GM23338 (cell line): ENCODE measurements around the gene SORD. TPM values are rescaled to one million over a fixed set of nuclear protein-coding genes. Genes with fewer than 3 reads are reported as not detected.

ENCODE experiments used
- ATAC-seq: fragments of 200-7000 bp; cut with Tn5 transposase; 3 replicates; pipeline ENCODE4 v1.9.1; 2020
- DNase-seq: peaks from one replicate; pipeline ENCODE4 v3.0.0-alpha.2; 2015; ENCODE audit warnings: low spot score
- H2AFZ ChIP-seq: fragments of 200-600 bp; sonication (generic); 2 replicates; pipeline ENCODE4 v1.8.0; 2016; ENCODE audit warnings: antibody characterized with exemption, mild to moderate bottlenecking, moderate library complexity
- H3F3A ChIP-seq: fragments of 200-600 bp; sonication (generic); replicated peaks from 2 replicates; pipeline ENCODE4 v1.8.0; 2017; ENCODE audit warnings: antibody characterized with exemption, mixed run types, low read depth
- H3K27ac ChIP-seq: fragments of 200-600 bp; sonication (generic); 2 replicates; pipeline ENCODE4 v1.6.1; 2016; ENCODE audit warnings: low read depth
- H3K27me3 ChIP-seq: fragments of 200-600 bp; sonication (generic); 2 replicates; pipeline ENCODE4 v1.8.0; 2016; ENCODE audit warnings: mild to moderate bottlenecking, mixed run types, moderate library complexity; ENCODE audit not compliant: insufficient read depth
- H3K36me3 ChIP-seq: fragments of 200-600 bp; sonication (generic); 2 replicates; pipeline ENCODE4 v1.8.0; 2016; ENCODE audit warnings: mild to moderate bottlenecking; ENCODE audit not compliant: insufficient read depth
- H3K4me1 ChIP-seq: fragments of 200-600 bp; sonication (generic); 2 replicates; pipeline ENCODE4 v1.8.0; 2016; ENCODE audit warnings: mild to moderate bottlenecking, moderate library complexity; ENCODE audit not compliant: insufficient read depth
- H3K4me2 ChIP-seq: fragments of 200-600 bp; sonication (generic); 2 replicates; pipeline ENCODE4 v1.7.1; 2017; ENCODE audit warnings: mixed run types
- H3K4me3 ChIP-seq: fragments of 200-600 bp; sonication (generic); 2 replicates; pipeline ENCODE4 v1.6.1; 2016; ENCODE audit warnings: mixed run types
- H3K79me2 ChIP-seq: fragments of 200-600 bp; sonication (generic); replicated peaks from 2 replicates; pipeline ENCODE4 v1.8.0; 2017; ENCODE audit warnings: mild to moderate bottlenecking; ENCODE audit not compliant: insufficient read depth
- H3K9me2 ChIP-seq: fragments of 200-600 bp; sonication (generic); 2 replicates; pipeline ENCODE4 v1.8.0; 2017; ENCODE audit not compliant: insufficient read depth
- H4K20me1 ChIP-seq: fragments of 200-600 bp; sonication (generic); replicated peaks from 2 replicates; pipeline ENCODE4 v1.8.0; 2017; ENCODE audit warnings: mild to moderate bottlenecking; ENCODE audit not compliant: insufficient read depth
- H3K27ac Mint-ChIP-seq: 2 replicates; pipeline ENCODE4 v1.8.0; 2020; ENCODE audit warnings: inconsistent platforms, mild to moderate bottlenecking, moderate library complexity, mixed read lengths
- H3K27me3 Mint-ChIP-seq: 3 replicates; pipeline ENCODE4 v1.8.0; 2022; ENCODE audit warnings: low read depth, mild to moderate bottlenecking, moderate library complexity, mixed read lengths, inconsistent platforms; ENCODE audit not compliant: insufficient read depth, poor library complexity
- H3K36me3 Mint-ChIP-seq: 3 replicates; pipeline ENCODE4 v1.8.0; 2021; ENCODE audit warnings: low read depth, mild to moderate bottlenecking, inconsistent platforms, moderate library complexity, mixed read lengths
- H3K4me1 Mint-ChIP-seq: 3 replicates; pipeline ENCODE4 v1.8.0; 2020; ENCODE audit warnings: mild to moderate bottlenecking, inconsistent platforms, mixed read lengths
- H3K4me3 Mint-ChIP-seq: 3 replicates; pipeline ENCODE4 v1.8.0; 2021; ENCODE audit warnings: moderate library complexity, mild to moderate bottlenecking, inconsistent platforms, mixed read lengths
- H3K9me3 Mint-ChIP-seq: 3 replicates; pipeline ENCODE4 v1.8.0; 2020; ENCODE audit warnings: moderate library complexity, mild to moderate bottlenecking, inconsistent platforms, mixed read lengths
- CREB1 ChIP-seq: fragments of 250-450 bp; sonication (Bioruptor Pico); IDR thresholded peaks from 2 replicates; pipeline ENCODE4 v1.5.0; 2020; ENCODE audit warnings: low read depth, mild to moderate bottlenecking, moderate library complexity
- EZH2 ChIP-seq: fragments of 200-600 bp; sonication (generic); IDR thresholded peaks from one replicate; pipeline ENCODE4 v1.8.0; 2017; ENCODE audit warnings: antibody characterized with exemption, mild to moderate bottlenecking, low read depth; ENCODE audit not compliant: unreplicated experiment
- EZH2phosphoT487 ChIP-seq: fragments of 200-600 bp; sonication (generic); IDR thresholded peaks from one replicate; pipeline ENCODE4 v1.8.1; 2018; ENCODE audit warnings: antibody characterized with exemption; ENCODE audit not compliant: unreplicated experiment
- JUNB ChIP-seq: IDR thresholded peaks from one replicate; pipeline ENCODE4 v1.6.1; 2016; ENCODE audit warnings: antibody characterized with exemption; ENCODE audit not compliant: unreplicated experiment
- NANOG ChIP-seq: IDR thresholded peaks from 2 replicates; pipeline ENCODE4 v1.6.1; 2016; ENCODE audit warnings: antibody characterized with exemption, borderline replicate concordance
- POLR2AphosphoS5 ChIP-seq: IDR thresholded peaks from 2 replicates; pipeline ENCODE4 v1.6.1; 2016; ENCODE audit warnings: antibody characterized with exemption, low read depth
- STAT1 ChIP-seq: IDR thresholded peaks from one replicate; pipeline ENCODE4 v1.6.1; 2016; ENCODE audit warnings: antibody characterized with exemption; ENCODE audit not compliant: unreplicated experiment
- ZNF114 ChIP-seq: fragments of 250-450 bp; sonication (Bioruptor Pico); IDR thresholded peaks from 2 replicates; pipeline ENCODE4 v1.5.0; 2020; ENCODE audit warnings: mild to moderate bottlenecking, moderate library complexity
- ZNF331 ChIP-seq: fragments of 250-450 bp; sonication (Bioruptor Pico); IDR thresholded peaks from 2 replicates; pipeline ENCODE4 v1.5.0; 2020; ENCODE audit warnings: low read depth, mild to moderate bottlenecking, moderate library complexity
- polyA plus RNA-seq: library from polyadenylated mRNA; unstranded; fragments of >200 nt; fragmentation: Nextera tagmentation; extraction: Ambion mirVana; gene quantifications from 2 replicates; pipeline ENCODE4 v1.2.1, GENCODE V29; 2016
- total RNA-seq: library from RNA; depleted of rRNA; stranded (reverse); fragments of >200 nt; shearing (Covaris generic); gene quantifications from 2 replicates; pipeline ENCODE4 v1.2.3, GENCODE V29; 2014
- TF ChIP-seq, protein P1 (sequence below): IDR thresholded peaks from one replicate; pipeline ENCODE4 v1.6.1; 2018; ENCODE audit warnings: antibody characterized with exemption; ENCODE audit not compliant: unreplicated experiment
- TF ChIP-seq, protein P2 (sequence below): IDR thresholded peaks from 2 replicates; pipeline ENCODE4 v1.6.1; 2016; ENCODE audit warnings: antibody characterized with exemption
- TF ChIP-seq, protein P3 (sequence below): fragments of 250-450 bp; sonication (Bioruptor Pico); IDR thresholded peaks from 2 replicates; pipeline ENCODE4 v1.5.0; 2020; ENCODE audit warnings: mild to moderate bottlenecking, moderate library complexity
- TF ChIP-seq, protein P4 (sequence below), 2 experiments: fragments of 200-600 bp in 1 of 2; sonication (generic) in 1 of 2; conservative IDR thresholded peaks; 2 replicates each; pipeline versions ENCODE4 v1.5.1 to v1.6.1; 2016 to 2017; ENCODE audit warnings: antibody characterized with exemption in 2 of 2, low read depth in 2 of 2, mild to moderate bottlenecking in 2 of 2, moderate library complexity in 1 of 2

The SORD gene
- total and polyA plus RNA-seq, 2 experiments from 2014 or later: 12.5 to 55.0 TPM

DNA sequence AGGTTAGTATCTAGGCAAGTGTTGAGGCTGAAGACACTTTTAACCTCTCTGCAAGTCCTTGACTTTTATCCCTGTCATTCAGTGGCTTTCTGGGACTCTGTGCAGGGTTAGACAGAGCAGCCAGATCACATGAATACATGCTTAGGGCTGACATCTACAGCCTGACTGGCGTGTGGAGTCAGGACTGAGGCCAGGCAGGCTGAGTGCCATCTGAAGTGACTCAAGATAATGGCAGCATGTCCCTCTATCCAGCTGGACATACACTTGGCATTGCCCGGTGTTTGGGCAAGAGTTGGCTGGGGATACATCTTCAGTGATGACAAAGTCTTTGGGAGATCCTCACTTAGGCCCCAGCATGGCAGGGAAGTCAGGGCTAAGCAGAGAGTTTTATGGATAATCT, 68.6 kb downstream of the SORD start:
- Mint-ChIP-seq H3K4me3 (no peak overlapping the region), H3K27me3 (peaks cover 2% of the 10 kb centered on the region), H3K4me1 (no peaks in the 10 kb centered on the region), H3K9me3 (no peaks in the 10 kb centered on the region), H3K36me3 (no peaks in the 10 kb centered on the region), H3K27ac (no peak overlapping the region)
- H3F3A ChIP-seq: no peaks in the 10 kb centered on the region
- no peaks in the 10 kb centered on the region for H3K4me1 ChIP-seq
- H4K20me1 ChIP-seq: no peaks in the 10 kb centered on the region
- H3K36me3 ChIP-seq: no peaks in the 10 kb centered on the region
- no peak overlapping the region for H3K27ac ChIP-seq
- ATAC-seq (no peak), DNase-seq (no peak)
- no peak overlapping the region for H2AFZ ChIP-seq
- no peak for TF ChIP-seq STAT1
- TF ChIP-seq ZNF114 (CRISPR knock-in tag): no peak
- TF ChIP-seq EZH2: no peak
- TF ChIP-seq, protein P1, sequence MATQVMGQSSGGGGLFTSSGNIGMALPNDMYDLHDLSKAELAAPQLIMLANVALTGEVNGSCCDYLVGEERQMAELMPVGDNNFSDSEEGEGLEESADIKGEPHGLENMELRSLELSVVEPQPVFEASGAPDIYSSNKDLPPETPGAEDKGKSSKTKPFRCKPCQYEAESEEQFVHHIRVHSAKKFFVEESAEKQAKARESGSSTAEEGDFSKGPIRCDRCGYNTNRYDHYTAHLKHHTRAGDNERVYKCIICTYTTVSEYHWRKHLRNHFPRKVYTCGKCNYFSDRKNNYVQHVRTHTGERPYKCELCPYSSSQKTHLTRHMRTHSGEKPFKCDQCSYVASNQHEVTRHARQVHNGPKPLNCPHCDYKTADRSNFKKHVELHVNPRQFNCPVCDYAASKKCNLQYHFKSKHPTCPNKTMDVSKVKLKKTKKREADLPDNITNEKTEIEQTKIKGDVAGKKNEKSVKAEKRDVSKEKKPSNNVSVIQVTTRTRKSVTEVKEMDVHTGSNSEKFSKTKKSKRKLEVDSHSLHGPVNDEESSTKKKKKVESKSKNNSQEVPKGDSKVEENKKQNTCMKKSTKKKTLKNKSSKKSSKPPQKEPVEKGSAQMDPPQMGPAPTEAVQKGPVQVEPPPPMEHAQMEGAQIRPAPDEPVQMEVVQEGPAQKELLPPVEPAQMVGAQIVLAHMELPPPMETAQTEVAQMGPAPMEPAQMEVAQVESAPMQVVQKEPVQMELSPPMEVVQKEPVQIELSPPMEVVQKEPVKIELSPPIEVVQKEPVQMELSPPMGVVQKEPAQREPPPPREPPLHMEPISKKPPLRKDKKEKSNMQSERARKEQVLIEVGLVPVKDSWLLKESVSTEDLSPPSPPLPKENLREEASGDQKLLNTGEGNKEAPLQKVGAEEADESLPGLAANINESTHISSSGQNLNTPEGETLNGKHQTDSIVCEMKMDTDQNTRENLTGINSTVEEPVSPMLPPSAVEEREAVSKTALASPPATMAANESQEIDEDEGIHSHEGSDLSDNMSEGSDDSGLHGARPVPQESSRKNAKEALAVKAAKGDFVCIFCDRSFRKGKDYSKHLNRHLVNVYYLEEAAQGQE: no peak
- TF ChIP-seq, protein P2, sequence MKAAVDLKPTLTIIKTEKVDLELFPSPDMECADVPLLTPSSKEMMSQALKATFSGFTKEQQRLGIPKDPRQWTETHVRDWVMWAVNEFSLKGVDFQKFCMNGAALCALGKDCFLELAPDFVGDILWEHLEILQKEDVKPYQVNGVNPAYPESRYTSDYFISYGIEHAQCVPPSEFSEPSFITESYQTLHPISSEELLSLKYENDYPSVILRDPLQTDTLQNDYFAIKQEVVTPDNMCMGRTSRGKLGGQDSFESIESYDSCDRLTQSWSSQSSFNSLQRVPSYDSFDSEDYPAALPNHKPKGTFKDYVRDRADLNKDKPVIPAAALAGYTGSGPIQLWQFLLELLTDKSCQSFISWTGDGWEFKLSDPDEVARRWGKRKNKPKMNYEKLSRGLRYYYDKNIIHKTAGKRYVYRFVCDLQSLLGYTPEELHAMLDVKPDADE: no peak
- TF ChIP-seq EZH2phosphoT487: no peak
- TF ChIP-seq CREB1 (CRISPR knock-in tag): no peak
- TF ChIP-seq NANOG: no peak
- no peak for TF ChIP-seq JUNB
- TF ChIP-seq, protein P3, sequence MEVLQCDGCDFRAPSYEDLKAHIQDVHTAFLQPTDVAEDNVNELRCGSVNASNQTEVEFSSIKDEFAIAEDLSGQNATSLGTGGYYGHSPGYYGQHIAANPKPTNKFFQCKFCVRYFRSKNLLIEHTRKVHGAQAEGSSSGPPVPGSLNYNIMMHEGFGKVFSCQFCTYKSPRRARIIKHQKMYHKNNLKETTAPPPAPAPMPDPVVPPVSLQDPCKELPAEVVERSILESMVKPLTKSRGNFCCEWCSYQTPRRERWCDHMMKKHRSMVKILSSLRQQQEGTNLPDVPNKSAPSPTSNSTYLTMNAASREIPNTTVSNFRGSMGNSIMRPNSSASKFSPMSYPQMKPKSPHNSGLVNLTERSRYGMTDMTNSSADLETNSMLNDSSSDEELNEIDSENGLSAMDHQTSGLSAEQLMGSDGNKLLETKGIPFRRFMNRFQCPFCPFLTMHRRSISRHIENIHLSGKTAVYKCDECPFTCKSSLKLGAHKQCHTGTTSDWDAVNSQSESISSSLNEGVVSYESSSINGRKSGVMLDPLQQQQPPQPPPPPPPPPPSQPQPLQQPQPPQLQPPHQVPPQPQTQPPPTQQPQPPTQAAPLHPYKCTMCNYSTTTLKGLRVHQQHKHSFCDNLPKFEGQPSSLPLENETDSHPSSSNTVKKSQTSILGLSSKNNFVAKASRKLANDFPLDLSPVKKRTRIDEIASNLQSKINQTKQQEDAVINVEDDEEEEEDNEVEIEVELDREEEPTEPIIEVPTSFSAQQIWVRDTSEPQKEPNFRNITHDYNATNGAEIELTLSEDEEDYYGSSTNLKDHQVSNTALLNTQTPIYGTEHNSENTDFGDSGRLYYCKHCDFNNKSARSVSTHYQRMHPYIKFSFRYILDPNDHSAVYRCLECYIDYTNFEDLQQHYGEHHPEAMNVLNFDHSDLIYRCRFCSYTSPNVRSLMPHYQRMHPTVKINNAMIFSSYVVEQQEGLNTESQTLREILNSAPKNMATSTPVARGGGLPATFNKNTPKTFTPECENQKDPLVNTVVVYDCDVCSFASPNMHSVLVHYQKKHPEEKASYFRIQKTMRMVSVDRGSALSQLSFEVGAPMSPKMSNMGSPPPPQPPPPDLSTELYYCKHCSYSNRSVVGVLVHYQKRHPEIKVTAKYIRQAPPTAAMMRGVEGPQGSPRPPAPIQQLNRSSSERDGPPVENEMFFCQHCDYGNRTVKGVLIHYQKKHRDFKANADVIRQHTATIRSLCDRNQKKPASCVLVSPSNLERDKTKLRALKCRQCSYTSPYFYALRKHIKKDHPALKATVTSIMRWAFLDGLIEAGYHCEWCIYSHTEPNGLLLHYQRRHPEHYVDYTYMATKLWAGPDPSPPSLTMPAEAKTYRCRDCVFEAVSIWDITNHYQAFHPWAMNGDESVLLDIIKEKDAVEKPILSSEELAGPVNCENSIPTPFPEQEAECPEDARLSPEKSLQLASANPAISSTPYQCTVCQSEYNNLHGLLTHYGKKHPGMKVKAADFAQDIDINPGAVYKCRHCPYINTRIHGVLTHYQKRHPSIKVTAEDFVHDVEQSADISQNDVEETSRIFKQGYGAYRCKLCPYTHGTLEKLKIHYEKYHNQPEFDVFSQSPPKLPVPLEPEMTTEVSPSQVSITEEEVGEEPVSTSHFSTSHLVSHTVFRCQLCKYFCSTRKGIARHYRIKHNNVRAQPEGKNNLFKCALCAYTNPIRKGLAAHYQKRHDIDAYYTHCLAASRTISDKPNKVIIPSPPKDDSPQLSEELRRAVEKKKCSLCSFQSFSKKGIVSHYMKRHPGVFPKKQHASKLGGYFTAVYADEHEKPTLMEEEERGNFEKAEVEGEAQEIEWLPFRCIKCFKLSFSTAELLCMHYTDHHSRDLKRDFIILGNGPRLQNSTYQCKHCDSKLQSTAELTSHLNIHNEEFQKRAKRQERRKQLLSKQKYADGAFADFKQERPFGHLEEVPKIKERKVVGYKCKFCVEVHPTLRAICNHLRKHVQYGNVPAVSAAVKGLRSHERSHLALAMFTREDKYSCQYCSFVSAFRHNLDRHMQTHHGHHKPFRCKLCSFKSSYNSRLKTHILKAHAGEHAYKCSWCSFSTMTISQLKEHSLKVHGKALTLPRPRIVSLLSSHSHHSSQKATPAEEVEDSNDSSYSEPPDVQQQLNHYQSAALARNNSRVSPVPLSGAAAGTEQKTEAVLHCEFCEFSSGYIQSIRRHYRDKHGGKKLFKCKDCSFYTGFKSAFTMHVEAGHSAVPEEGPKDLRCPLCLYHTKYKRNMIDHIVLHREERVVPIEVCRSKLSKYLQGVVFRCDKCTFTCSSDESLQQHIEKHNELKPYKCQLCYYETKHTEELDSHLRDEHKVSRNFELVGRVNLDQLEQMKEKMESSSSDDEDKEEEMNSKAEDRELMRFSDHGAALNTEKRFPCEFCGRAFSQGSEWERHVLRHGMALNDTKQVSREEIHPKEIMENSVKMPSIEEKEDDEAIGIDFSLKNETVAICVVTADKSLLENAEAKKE: no peak
- TF ChIP-seq, protein P4, sequence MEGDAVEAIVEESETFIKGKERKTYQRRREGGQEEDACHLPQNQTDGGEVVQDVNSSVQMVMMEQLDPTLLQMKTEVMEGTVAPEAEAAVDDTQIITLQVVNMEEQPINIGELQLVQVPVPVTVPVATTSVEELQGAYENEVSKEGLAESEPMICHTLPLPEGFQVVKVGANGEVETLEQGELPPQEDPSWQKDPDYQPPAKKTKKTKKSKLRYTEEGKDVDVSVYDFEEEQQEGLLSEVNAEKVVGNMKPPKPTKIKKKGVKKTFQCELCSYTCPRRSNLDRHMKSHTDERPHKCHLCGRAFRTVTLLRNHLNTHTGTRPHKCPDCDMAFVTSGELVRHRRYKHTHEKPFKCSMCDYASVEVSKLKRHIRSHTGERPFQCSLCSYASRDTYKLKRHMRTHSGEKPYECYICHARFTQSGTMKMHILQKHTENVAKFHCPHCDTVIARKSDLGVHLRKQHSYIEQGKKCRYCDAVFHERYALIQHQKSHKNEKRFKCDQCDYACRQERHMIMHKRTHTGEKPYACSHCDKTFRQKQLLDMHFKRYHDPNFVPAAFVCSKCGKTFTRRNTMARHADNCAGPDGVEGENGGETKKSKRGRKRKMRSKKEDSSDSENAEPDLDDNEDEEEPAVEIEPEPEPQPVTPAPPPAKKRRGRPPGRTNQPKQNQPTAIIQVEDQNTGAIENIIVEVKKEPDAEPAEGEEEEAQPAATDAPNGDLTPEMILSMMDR (conservative IDR thresholded peaks at IDR 0.05; ENCODE audit: low read depth in 2 of 2): no peak
- TF ChIP-seq POLR2AphosphoS5: no peak
- TF ChIP-seq ZNF331 (CRISPR knock-in tag): no peak
- no peak overlapping the region for H3K4me2 ChIP-seq
- H3K79me2 ChIP-seq: no peaks in the 10 kb centered on the region
- H3K4me3 ChIP-seq: no peak overlapping the region
- no peaks in the 10 kb centered on the region for H3K27me3 ChIP-seq
- no peaks in the 10 kb centered on the region for H3K9me2 ChIP-seq
